H9 (cell line): ENCODE results near the gene NEK6. TPM values are rescaled to one million over a fixed set of nuclear protein-coding genes. Genes with fewer than 3 reads are reported as not detected.

Experiments used
- DNase-seq: peaks from one replicate; pipeline ENCODE4 v3.0.0-alpha.2; 2017
- H2AFZ ChIP-seq: one replicate; pipeline ENCODE4 v1.6.1; 2013; ENCODE audit warnings: mild to moderate bottlenecking, low read length, control low read depth, moderate library complexity
- H2AK5ac ChIP-seq: 2 replicates; pipeline ENCODE4 v1.6.1; 2013; ENCODE audit warnings: low read length, control low read depth, mixed read lengths; ENCODE audit not compliant: insufficient read length
- H2BK120ac ChIP-seq: one replicate; pipeline ENCODE4 v1.6.1; 2013; ENCODE audit warnings: low read depth, mild to moderate bottlenecking, low read length, control low read depth, inconsistent platforms; ENCODE audit not compliant: poor library complexity, severe bottlenecking
- H2BK12ac ChIP-seq: 2 replicates; pipeline ENCODE4 v1.6.1; 2013; ENCODE audit warnings: low read length, control low read depth, mixed read lengths, low read depth; ENCODE audit not compliant: insufficient read length
- H2BK15ac ChIP-seq: 2 replicates; pipeline ENCODE4 v1.6.1; 2013; ENCODE audit warnings: low read depth, low read length, control low read depth
- H2BK20ac ChIP-seq: one replicate; pipeline ENCODE4 v1.6.1; 2013; ENCODE audit warnings: low read depth, mild to moderate bottlenecking, low read length, control low read depth, inconsistent platforms; ENCODE audit not compliant: poor library complexity, severe bottlenecking
- H2BK5ac ChIP-seq: 2 replicates; pipeline ENCODE4 v1.6.1; 2013; ENCODE audit warnings: low read length, control low read depth, mixed read lengths; ENCODE audit not compliant: insufficient read length
- H3K14ac ChIP-seq: 2 replicates; pipeline ENCODE4 v1.6.1; 2013; ENCODE audit warnings: low read length, control low read depth; ENCODE audit not compliant: insufficient read depth
- H3K18ac ChIP-seq: 2 replicates; pipeline ENCODE4 v1.6.1; 2013; ENCODE audit warnings: low read depth, mild to moderate bottlenecking, mixed read lengths, low read length, control low read depth; ENCODE audit not compliant: insufficient read length
- H3K23ac ChIP-seq: 2 replicates; pipeline ENCODE4 v1.6.1; 2013; ENCODE audit warnings: low read length, control low read depth, mixed read lengths, low read depth; ENCODE audit not compliant: insufficient read length
- H3K23me2 ChIP-seq: 2 replicates; pipeline ENCODE4 v1.6.1; 2013; ENCODE audit warnings: low read depth, mild to moderate bottlenecking, mixed read lengths, low read length, control low read depth; ENCODE audit not compliant: insufficient read length, poor library complexity, severe bottlenecking
- H3K27ac ChIP-seq: 2 replicates; pipeline ENCODE4 v1.5.1; 2013; ENCODE audit warnings: low read length, control low read depth, mixed read lengths, low read depth; ENCODE audit not compliant: insufficient read length
- H3K27me3 ChIP-seq: 2 replicates; pipeline ENCODE4 v1.6.1; 2013; ENCODE audit warnings: low read length, control low read depth, inconsistent platforms; ENCODE audit not compliant: insufficient read depth
- H3K4ac ChIP-seq: 2 replicates; pipeline ENCODE4 v1.6.1; 2013; ENCODE audit warnings: low read depth, mild to moderate bottlenecking, control low read depth, inconsistent platforms, low read length, moderate library complexity
- H3K4me1 ChIP-seq: 2 replicates; pipeline ENCODE4 v1.6.1; 2013; ENCODE audit warnings: low read length, control low read depth, inconsistent platforms; ENCODE audit not compliant: insufficient read depth
- H3K4me2 ChIP-seq: 2 replicates; pipeline ENCODE4 v1.6.1; 2013; ENCODE audit warnings: low read length, control low read depth, mixed read lengths; ENCODE audit not compliant: insufficient read length, insufficient read depth
- H3K56ac ChIP-seq: 2 replicates; pipeline ENCODE4 v1.6.1; 2013; ENCODE audit warnings: low read depth, mild to moderate bottlenecking, mixed read lengths, low read length, control low read depth; ENCODE audit not compliant: insufficient read length
- H3K79me1 ChIP-seq: 2 replicates; pipeline ENCODE4 v1.6.1; 2013; ENCODE audit warnings: low read depth, mild to moderate bottlenecking, moderate library complexity, low read length, control low read depth, inconsistent platforms; ENCODE audit not compliant: insufficient read depth, poor library complexity, severe bottlenecking
- H3K79me2 ChIP-seq: 2 replicates; pipeline ENCODE4 v1.6.1; 2013; ENCODE audit warnings: low read length, control low read depth, inconsistent platforms; ENCODE audit not compliant: insufficient read depth
- H3K9ac ChIP-seq: 2 replicates; pipeline ENCODE4 v1.6.1; 2013; ENCODE audit warnings: low read length, control low read depth, mixed read lengths; ENCODE audit not compliant: insufficient read length; ENCODE audit errors: extremely low read depth
- H3K9me3 ChIP-seq: one replicate; pipeline ENCODE4 v1.6.1; 2013; ENCODE audit warnings: low read depth, low read length, inconsistent platforms; ENCODE audit not compliant: control insufficient read depth
- H3T11ph ChIP-seq: one replicate; pipeline ENCODE4 v1.6.1; 2013; ENCODE audit warnings: mild to moderate bottlenecking, low read length, control low read depth, inconsistent platforms
- H4K20me1 ChIP-seq: one replicate; pipeline ENCODE4 v1.6.1; 2013; ENCODE audit not compliant: control insufficient read depth, insufficient read length, insufficient read depth
- H4K5ac ChIP-seq: 2 replicates; pipeline ENCODE4 v1.6.1; 2013; ENCODE audit warnings: low read depth, mild to moderate bottlenecking, mixed read lengths, low read length, control low read depth; ENCODE audit not compliant: insufficient read length
- H4K8ac ChIP-seq: replicated peaks from 2 replicates; pipeline ENCODE4 v1.6.1; 2013; ENCODE audit warnings: low read length, control low read depth, mixed read lengths, low read depth; ENCODE audit not compliant: insufficient read length
- H4K91ac ChIP-seq: 2 replicates; pipeline ENCODE4 v1.6.1; 2013; ENCODE audit warnings: low read depth, mild to moderate bottlenecking, moderate library complexity, mixed read lengths, low read length, control low read depth; ENCODE audit not compliant: insufficient read length
- H3K27ac Mint-ChIP-seq, 3 experiments: 2 replicates in 2 of 3; 3 replicates in 1 of 3; pipeline ENCODE4 v1.8.0; 2020 to 2021; ENCODE audit warnings: mixed read lengths in 3 of 3, mild to moderate bottlenecking in 1 of 3, moderate library complexity in 1 of 3
- H3K27me3 Mint-ChIP-seq: 2 replicates; pipeline ENCODE4 v1.8.0; 2021; ENCODE audit warnings: low read depth, mild to moderate bottlenecking, moderate library complexity, mixed read lengths
- H3K36me3 Mint-ChIP-seq, 3 experiments: 2 replicates in 2 of 3; 3 replicates in 1 of 3; pipeline ENCODE4 v1.8.0; 2020 to 2021; ENCODE audit warnings: low read depth in 3 of 3, mixed read lengths in 3 of 3; ENCODE audit not compliant: insufficient read depth in 1 of 3
- H3K4me1 Mint-ChIP-seq, 2 experiments: 2 replicates each; pipeline ENCODE4 v1.8.0; 2020; ENCODE audit warnings: mixed read lengths in 2 of 2
- H3K4me3 Mint-ChIP-seq, 2 experiments: 2 replicates in 1 of 2; 3 replicates in 1 of 2; pipeline ENCODE4 v1.8.0; 2020 to 2021; ENCODE audit warnings: mild to moderate bottlenecking in 2 of 2, mixed read lengths in 2 of 2, moderate library complexity in 1 of 2
- H3K9me3 Mint-ChIP-seq, 2 experiments: 2 replicates in 1 of 2; 3 replicates in 1 of 2; pipeline ENCODE4 v1.8.0; 2020; ENCODE audit warnings: mild to moderate bottlenecking in 2 of 2, mixed read lengths in 2 of 2, moderate library complexity in 1 of 2
- CTCF ChIP-seq: fragments of 200-600 bp; sonication (generic); conservative IDR thresholded peaks from 3 replicates; pipeline ENCODE4 v1.8.0; 2021; ENCODE audit warnings: antibody characterized with exemption, mild to moderate bottlenecking
- WGBS: extraction: QIAGEN DNeasy Blood & Tissue Kit; methylation state at CpG from one replicate; pipeline ENCODE4 v1.1.7; 2013; ENCODE audit warnings: missing lambda C conversion rate, low lambda C conversion rate, mixed read lengths; ENCODE audit not compliant: insufficient read length; ENCODE audit errors: extremely low coverage; 5-methylcytosine and 5-hydroxymethylcytosine counted together
- total RNA-seq: library from RNA; stranded (reverse); gene quantifications from 2 replicates; pipeline ENCODE4 v1.2.1, GENCODE V29; 2021

NEK6 gene
- total RNA-seq, 1 experiment from 2014 or later, result 14.3 TPM

GRCh38 chr9:124313940-124314339 is 56.2 kb downstream of the NEK6 start:
- Histone ChIP-seq H2AFZ (no peak overlapping the region), H2BK12ac (no peak overlapping the region), H3K23me2 (no peaks in the 10 kb centered on the region), H3T11ph (no peak overlapping the region), H3K9me3 (no peaks in the 10 kb centered on the region), H4K20me1 (peaks cover 2% of the 10 kb centered on the region), H3K23ac (no peak overlapping the region), H4K91ac (no peak overlapping the region), H4K5ac (no peak overlapping the region), H3K27ac (no peak overlapping the region), H3K27me3 (no peaks in the 10 kb centered on the region), H3K14ac (peak overlapping the region; percentile 2; the same call in 1 of the 2 replicates), H3K79me1 (no peaks in the 10 kb centered on the region), H2BK15ac (no peak overlapping the region), H3K4ac (no peak overlapping the region), H3K79me2 (no peaks in the 10 kb centered on the region), H3K18ac (no peak overlapping the region), H3K4me1 (no peaks in the 10 kb centered on the region), H4K8ac (no peak overlapping the region), H2BK20ac (no peak overlapping the region), H2BK120ac (no peak overlapping the region), H2BK5ac (no peak overlapping the region), H2AK5ac (no peak overlapping the region), H3K56ac (no peak overlapping the region), H3K4me2 (no peak overlapping the region), H3K9ac (no peak overlapping the region)
- H3K4me1 Mint-ChIP-seq, result peaks cover 0 to 4% of the 10 kb centered on the region in 2 experiments; a peak in 1 of 4 replicates
- no peak for TF ChIP-seq CTCF
- no peaks in the 10 kb centered on the region for H3K27me3 Mint-ChIP-seq
- H3K9me3 Mint-ChIP-seq, result no peaks in the 10 kb centered on the region
- peaks cover 0 to 3% (median 0%) of the 10 kb centered on the region in 3 experiments; a peak in 2 of 7 replicates for H3K36me3 Mint-ChIP-seq
- no CpG with 5 or more reads among the region's 18 CpGs for WGBS
- no peak for DNase-seq
- no peak overlapping the region for H3K27ac Mint-ChIP-seq
- H3K4me3 Mint-ChIP-seq, result no peak overlapping the region
